ENCODE data around the gene NRIP3. TPM values are rescaled to one million over a fixed set of nuclear protein-coding genes. Genes with fewer than 3 reads are reported as not detected.
"Not testable (repeated sequence)": the region's sequence is repeated elsewhere in the genome, so short reads cannot be mapped to it uniquely, and the experiment has no call there.

Gene NRIP3
- total RNA-seq, 1 donor from 2014 or later, result 42.7 TPM

GRCh38 chr11:8941341-8942103 is 62.3 kb downstream of the NRIP3 start:
- Mint-ChIP-seq H3K4me3 (no peak overlapping the region), H3K9me3 (peaks cover 2% of the 10 kb centered on the region), H3K36me3 (no peaks in the 10 kb centered on the region), H3K27ac (no peak overlapping the region), H3K27me3 (ENCODE audit: insufficient read depth, low read depth) (peaks cover 5% of the 10 kb centered on the region), H3K4me1 (peaks cover 11% of the 10 kb centered on the region)
- H2AFZ ChIP-seq (replicated peaks), result no peak overlapping the region
- H4K20me1 ChIP-seq (ENCODE audit: low read depth), result no peaks in the 10 kb centered on the region
- no peak overlapping the region for H3K27ac ChIP-seq
- H3K4me3 ChIP-seq, result no peak overlapping the region
- no peak for DNase-seq (ENCODE audit: low spot score)
- TF ChIP-seq EZH2 (IDR thresholded peaks at IDR 0.05), result no peak
- no peak for TF ChIP-seq EZH2phosphoT487 (IDR thresholded peaks at IDR 0.05)
- no peak for TF ChIP-seq CTCF (IDR thresholded peaks at IDR 0.05)
- no peaks in the 10 kb centered on the region for H3K79me2 ChIP-seq (ENCODE audit: low read depth)
- H3K27me3 ChIP-seq, result no peaks in the 10 kb centered on the region
- no peaks in the 10 kb centered on the region for H3F3A ChIP-seq (ENCODE audit: low read depth)
- H3K4me1 ChIP-seq, result no peaks in the 10 kb centered on the region
- H3K4me2 ChIP-seq, result no peak overlapping the region
- no peaks in the 10 kb centered on the region for H3K36me3 ChIP-seq
- H3K9ac ChIP-seq, result no peak overlapping the region
- no peaks in the 10 kb centered on the region for H3K9me3 ChIP-seq (ENCODE audit: low read depth)

- Histone ChIP-seq H3K9ac (no peak overlapping the region), H3K4me2 (no peak overlapping the region), H3F3A (ENCODE audit: low read depth) (no peaks in the 10 kb centered on the region), H3K9me3 (ENCODE audit: low read depth) (no peaks in the 10 kb centered on the region), H3K4me3 (no peak overlapping the region), H3K79me2 (ENCODE audit: low read depth) (no peaks in the 10 kb centered on the region), H3K36me3 (no peaks in the 10 kb centered on the region), H3K27me3 (no peaks in the 10 kb centered on the region), H4K20me1 (ENCODE audit: low read depth) (no peaks in the 10 kb centered on the region), H3K27ac (no peak overlapping the region), H2AFZ (replicated peaks) (no peak overlapping the region), H3K4me1 (peaks cover 6% of the 10 kb centered on the region)
- H3K27me3 Mint-ChIP-seq (ENCODE audit: insufficient read depth, low read depth), result peaks cover 5% of the 10 kb centered on the region
- peak overlapping the region; percentile 24 for H3K27ac Mint-ChIP-seq
- H3K4me3 Mint-ChIP-seq, result no peak overlapping the region
- no peaks in the 10 kb centered on the region for H3K36me3 Mint-ChIP-seq
- TF ChIP-seq EZH2 (IDR thresholded peaks at IDR 0.05), result no peak
- TF ChIP-seq EZH2phosphoT487 (IDR thresholded peaks at IDR 0.05), result no peak
- no peak for TF ChIP-seq CTCF (IDR thresholded peaks at IDR 0.05)
- H3K9me3 Mint-ChIP-seq, result peaks cover 2% of the 10 kb centered on the region
- peaks cover 23% of the 10 kb centered on the region for H3K4me1 Mint-ChIP-seq
- DNase-seq (ENCODE audit: low spot score), result no peak
Measured at GRCh38 chr11:8937659-8938058, 66.1 kb downstream of the NRIP3 start.

- H3K4me3 Mint-ChIP-seq, result no peak overlapping the region
- DNase-seq (ENCODE audit: low spot score), result no peak
- H3F3A ChIP-seq (ENCODE audit: low read depth), result no peaks in the 10 kb centered on the region
- TF ChIP-seq CTCF (IDR thresholded peaks at IDR 0.05) (no peak), EZH2phosphoT487 (IDR thresholded peaks at IDR 0.05) (no peak), EZH2 (IDR thresholded peaks at IDR 0.05) (no peak)
- H3K79me2 ChIP-seq (ENCODE audit: low read depth), result no peaks in the 10 kb centered on the region
- no peaks in the 10 kb centered on the region for H3K27me3 ChIP-seq
- peak overlapping the region; percentile 24 for H3K27ac Mint-ChIP-seq
- H2AFZ ChIP-seq (replicated peaks), result no peak overlapping the region
- no peak overlapping the region for H3K9ac ChIP-seq
- H3K27me3 Mint-ChIP-seq (ENCODE audit: insufficient read depth, low read depth), result peaks cover 5% of the 10 kb centered on the region
- peaks cover 2% of the 10 kb centered on the region for H3K9me3 Mint-ChIP-seq
- H3K4me1 ChIP-seq, result peaks cover 6% of the 10 kb centered on the region
- no peaks in the 10 kb centered on the region for H3K36me3 Mint-ChIP-seq
- no peak overlapping the region for H3K4me2 ChIP-seq
- H3K4me3 ChIP-seq, result no peak overlapping the region
- peaks cover 27% of the 10 kb centered on the region for H3K4me1 Mint-ChIP-seq
- H3K36me3 ChIP-seq, result no peaks in the 10 kb centered on the region
- no peaks in the 10 kb centered on the region for H4K20me1 ChIP-seq (ENCODE audit: low read depth)
- H3K27ac ChIP-seq, result no peak overlapping the region
- no peaks in the 10 kb centered on the region for H3K9me3 ChIP-seq (ENCODE audit: low read depth)
Measured at GRCh38 chr11:8937159-8937558, 66.6 kb downstream of the NRIP3 start.

- not testable (repeated sequence) for H3K4me1 ChIP-seq; H3K27me3 ChIP-seq; H2AFZ ChIP-seq (replicated peaks); H3K9me3 ChIP-seq (ENCODE audit: low read depth); H3K9me3 Mint-ChIP-seq; H3F3A ChIP-seq (ENCODE audit: low read depth); H3K27ac ChIP-seq; H3K4me2 ChIP-seq; H3K36me3 ChIP-seq; H3K36me3 Mint-ChIP-seq; H3K4me3 ChIP-seq; H3K27me3 Mint-ChIP-seq (ENCODE audit: insufficient read depth, low read depth); H3K9ac ChIP-seq; H3K27ac Mint-ChIP-seq; H3K4me3 Mint-ChIP-seq; DNase-seq (ENCODE audit: low spot score); H3K79me2 ChIP-seq (ENCODE audit: low read depth); H4K20me1 ChIP-seq (ENCODE audit: low read depth)
- H3K4me1 Mint-ChIP-seq, result peaks cover 22% of the 10 kb centered on the region
Measured at GRCh38 chr11:8935789-8936188, 68.0 kb downstream of the NRIP3 start.

Data from neural progenitor cell (in vitro differentiated cells).